A549 (cell line): ENCODE data around the gene NDUFC2. TPM values are rescaled to one million over a fixed set of nuclear protein-coding genes. Genes with fewer than 3 reads are reported as not detected.

Experiments used
- ATAC-seq, 2 experiments: fragments of 200-7000 bp in 1 of 2; fragments of >200 bp in 1 of 2; cut with Nextera tagmentation in 1 of 2; cut with Tn5 transposase in 1 of 2; 3 replicates each; pipeline versions ENCODE4 v1.8.0 to v1.9.1; 2018 to 2020; ENCODE audit warnings: mild to moderate bottlenecking in 1 of 2, moderate library complexity in 1 of 2
- CTCF ChIA-PET: fragments of 300-600 bp; sonication (Branson Sonifier 250); formaldehyde crosslinking; extraction: SDS; loops from one replicate; lab custom pipeline; 2021; ENCODE audit warnings: antibody characterized with exemption, inconsistent platforms; lab: Yijun Ruan, JAX
- POLR2A ChIA-PET: fragments of 350-600 bp; formaldehyde crosslinking; extraction: SDS; loops from one replicate; lab custom pipeline; 2021; ENCODE audit warnings: antibody characterized with exemption, inconsistent platforms; lab: Yijun Ruan, JAX
- DNase-seq, 2 experiments: peaks; one replicate each; pipeline versions ENCODE4 v3.0.0 to v3.0.0-alpha.2; 2011 to 2016; ENCODE audit warnings: low read depth in 1 of 2, low spot score in 1 of 2
- FAIRE-seq: peaks from 2 replicates; lab custom pipeline; 2011; peaks lifted over from hg19 to GRCh38; lab: Jason Lieb, UNC
- H3K27ac ChIP-seq, 2 experiments: fragments of >200 bp; sonication (Bioruptor Twin); formaldehyde crosslinking; 3 replicates each; pipeline ENCODE4 v1.5.1; 2016 to 2017
- H3K4me1 ChIP-seq: fragments of >200 bp; sonication (Bioruptor Twin); formaldehyde crosslinking; 3 replicates; pipeline ENCODE4 v1.6.1; 2016
- H3K4me2 ChIP-seq: fragments of >200 bp; sonication (Bioruptor Twin); formaldehyde crosslinking; 3 replicates; pipeline ENCODE4 v1.6.1; 2016
- H3K4me3 ChIP-seq: fragments of >200 bp; sonication (Bioruptor Twin); formaldehyde crosslinking; 3 replicates; pipeline ENCODE4 v1.5.1; 2016
- H3K9me3 ChIP-seq: fragments of >200 bp; sonication (Bioruptor Twin); formaldehyde crosslinking; 3 replicates; pipeline ENCODE4 v1.6.1; 2016
- CBX8 ChIP-seq: fragments of 200-600 bp; sonication (generic); IDR thresholded peaks from 2 replicates; pipeline ENCODE4 v1.6.1; 2016
- CHD2 ChIP-seq: fragments of 150-350 bp; IDR thresholded peaks from 2 replicates; pipeline ENCODE4 v1.6.1; 2014; ENCODE audit warnings: low read length; ENCODE audit not compliant: partially characterized antibody
- GATA3 ChIP-seq: IDR thresholded peaks from 2 replicates; pipeline ENCODE4 v1.6.1; 2012; ENCODE audit warnings: borderline replicate concordance
- HES2 ChIP-seq: fragments of >200 bp; sonication (Bioruptor Twin); formaldehyde crosslinking; IDR thresholded peaks from 2 replicates; pipeline ENCODE4 v1.6.1; 2016
- HOXB13 ChIP-seq: fragments of 250-450 bp; sonication (Bioruptor Pico); IDR thresholded peaks from 2 replicates; pipeline ENCODE4 v1.5.0; 2020; ENCODE audit warnings: low read depth, mild to moderate bottlenecking, moderate library complexity
- JUN ChIP-seq, 2 experiments: fragments of >200 bp; sonication (Bioruptor Twin); formaldehyde crosslinking; IDR thresholded peaks; 2 replicates in 1 of 2; 3 replicates in 1 of 2; pipeline ENCODE4 v1.6.1; 2016 to 2017
- POLR2A ChIP-seq: IDR thresholded peaks from 2 replicates; pipeline ENCODE4 v1.6.1; 2012; ENCODE audit warnings: mild to moderate bottlenecking, low read length
- RAD21 ChIP-seq, 2 experiments: fragments of >200 bp in 1 of 2; sonication (Bioruptor Twin) in 1 of 2; formaldehyde crosslinking in 1 of 2; IDR thresholded peaks in 1 of 2; conservative IDR thresholded peaks in 1 of 2; 2 replicates in 1 of 2; 3 replicates in 1 of 2; pipeline ENCODE4 v1.6.1; 2012 to 2018; ENCODE audit warnings: inconsistent platforms in 1 of 2
- TFCP2L1 ChIP-seq: fragments of 250-450 bp; sonication (Bioruptor Pico); IDR thresholded peaks from 2 replicates; pipeline ENCODE4 v1.5.0; 2021; ENCODE audit warnings: mild to moderate bottlenecking
- WGBS: methylation state at CpG from one replicate; pipeline ENCODE4 v1.1.6; 2017; ENCODE audit errors: missing lambda C conversion rate; 5-methylcytosine and 5-hydroxymethylcytosine counted together
- polyA plus RNA-seq, 4 experiments: library from polyadenylated mRNA; depleted of rRNA in 3 of 4; stranded (reverse); fragments of >200 nt; fragmentation: RNase III in 1 of 4; extraction: RNeasy Plus Mini Kit Qiagen cat#74134 plus additional on column Dnase treatment in 1 of 4; gene quantifications; 2 replicates in 3 of 4; 3 replicates in 1 of 4; pipeline ENCODE4 v1.2.3, GENCODE V29; 2011 to 2017
- TF ChIP-seq, protein P1 (sequence below): fragments of >200 bp; sonication (Bioruptor Twin); formaldehyde crosslinking; IDR thresholded peaks from 3 replicates; pipeline ENCODE4 v1.6.1; 2016
- TF ChIP-seq, protein P2 (sequence below): IDR thresholded peaks from 2 replicates; pipeline ENCODE4 v1.6.1; 2012; ENCODE audit warnings: low read depth, borderline replicate concordance
- TF ChIP-seq, protein P3 (sequence below): fragments of 150-350 bp; IDR thresholded peaks from 2 replicates; pipeline ENCODE4 v1.6.1; 2014; ENCODE audit warnings: low read depth, mild to moderate bottlenecking, low read length
- TF ChIP-seq, protein P4 (sequence below): fragments of 450-650 bp; IDR thresholded peaks from 2 replicates; pipeline ENCODE4 v1.6.1; 2014; ENCODE audit warnings: antibody characterized with exemption
- TF ChIP-seq, protein P5 (sequence below): fragments of 200-600 bp; sonication (generic); IDR thresholded peaks from 2 replicates; pipeline ENCODE4 v1.6.1; 2016; ENCODE audit warnings: antibody characterized with exemption, mild to moderate bottlenecking, moderate library complexity

NDUFC2 gene
- polyA plus RNA-seq, 2 of the 4 experiments (the other 2 are of a cell fraction), result 148 to 277 TPM

GRCh38 chr11:78049348-78049747 lies 30.3 kb downstream of the NDUFC2 start:
- H3K9me3 ChIP-seq, result no peaks in the 10 kb centered on the region
- no peak for FAIRE-seq
- no peak for DNase-seq
- peaks cover 17% of the 10 kb centered on the region for H3K4me1 ChIP-seq
- ChIA-PET POLR2A (no interaction called here), CTCF (interaction anchor here (0.6 kb wide), 1 partner anchor 1083 kb away, joined by 3 read pairs; no protein-coding TSS in a partner anchor)
- ATAC-seq, result no peak
- H3K4me3 ChIP-seq, result no peak overlapping the region
- WGBS, result 79% methylated on average over 8 of the region's 8 CpGs
- no peak overlapping the region for H3K27ac ChIP-seq
- H3K4me2 ChIP-seq, result no peak overlapping the region
- no peak for TF ChIP-seq HES2
- TF ChIP-seq, protein P1, sequence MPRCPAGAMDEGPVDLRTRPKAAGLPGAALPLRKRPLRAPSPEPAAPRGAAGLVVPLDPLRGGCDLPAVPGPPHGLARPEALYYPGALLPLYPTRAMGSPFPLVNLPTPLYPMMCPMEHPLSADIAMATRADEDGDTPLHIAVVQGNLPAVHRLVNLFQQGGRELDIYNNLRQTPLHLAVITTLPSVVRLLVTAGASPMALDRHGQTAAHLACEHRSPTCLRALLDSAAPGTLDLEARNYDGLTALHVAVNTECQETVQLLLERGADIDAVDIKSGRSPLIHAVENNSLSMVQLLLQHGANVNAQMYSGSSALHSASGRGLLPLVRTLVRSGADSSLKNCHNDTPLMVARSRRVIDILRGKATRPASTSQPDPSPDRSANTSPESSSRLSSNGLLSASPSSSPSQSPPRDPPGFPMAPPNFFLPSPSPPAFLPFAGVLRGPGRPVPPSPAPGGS, result no peak
- TF ChIP-seq POLR2A, result no peak

- Histone ChIP-seq H3K27ac (no peak overlapping the region), H3K4me1 (peaks cover 17% of the 10 kb centered on the region), H3K4me3 (no peak overlapping the region), H3K9me3 (no peaks in the 10 kb centered on the region), H3K4me2 (no peak overlapping the region)
- WGBS, result 81% methylated on average over 3 of the region's 3 CpGs
- DNase-seq (no peak), FAIRE-seq (no peak), ATAC-seq (no peak)
- POLR2A ChIA-PET, result no interaction called here
- TF ChIP-seq JUN (IDR thresholded peaks at IDR 0.05), result no peak
- TF ChIP-seq POLR2A, result no peak
- no peak for TF ChIP-seq GATA3
- TF ChIP-seq, protein P2, sequence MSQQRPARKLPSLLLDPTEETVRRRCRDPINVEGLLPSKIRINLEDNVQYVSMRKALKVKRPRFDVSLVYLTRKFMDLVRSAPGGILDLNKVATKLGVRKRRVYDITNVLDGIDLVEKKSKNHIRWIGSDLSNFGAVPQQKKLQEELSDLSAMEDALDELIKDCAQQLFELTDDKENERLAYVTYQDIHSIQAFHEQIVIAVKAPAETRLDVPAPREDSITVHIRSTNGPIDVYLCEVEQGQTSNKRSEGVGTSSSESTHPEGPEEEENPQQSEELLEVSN, result no peak
- no peak for TF ChIP-seq TFCP2L1 (CRISPR knock-in tag)
- no peak for TF ChIP-seq HOXB13 (CRISPR knock-in tag)
- TF ChIP-seq, protein P3, sequence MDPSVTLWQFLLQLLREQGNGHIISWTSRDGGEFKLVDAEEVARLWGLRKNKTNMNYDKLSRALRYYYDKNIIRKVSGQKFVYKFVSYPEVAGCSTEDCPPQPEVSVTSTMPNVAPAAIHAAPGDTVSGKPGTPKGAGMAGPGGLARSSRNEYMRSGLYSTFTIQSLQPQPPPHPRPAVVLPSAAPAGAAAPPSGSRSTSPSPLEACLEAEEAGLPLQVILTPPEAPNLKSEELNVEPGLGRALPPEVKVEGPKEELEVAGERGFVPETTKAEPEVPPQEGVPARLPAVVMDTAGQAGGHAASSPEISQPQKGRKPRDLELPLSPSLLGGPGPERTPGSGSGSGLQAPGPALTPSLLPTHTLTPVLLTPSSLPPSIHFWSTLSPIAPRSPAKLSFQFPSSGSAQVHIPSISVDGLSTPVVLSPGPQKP, result no peak
- TF ChIP-seq, protein P4, sequence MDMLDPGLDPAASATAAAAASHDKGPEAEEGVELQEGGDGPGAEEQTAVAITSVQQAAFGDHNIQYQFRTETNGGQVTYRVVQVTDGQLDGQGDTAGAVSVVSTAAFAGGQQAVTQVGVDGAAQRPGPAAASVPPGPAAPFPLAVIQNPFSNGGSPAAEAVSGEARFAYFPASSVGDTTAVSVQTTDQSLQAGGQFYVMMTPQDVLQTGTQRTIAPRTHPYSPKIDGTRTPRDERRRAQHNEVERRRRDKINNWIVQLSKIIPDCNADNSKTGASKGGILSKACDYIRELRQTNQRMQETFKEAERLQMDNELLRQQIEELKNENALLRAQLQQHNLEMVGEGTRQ, result no peak
- no peak for TF ChIP-seq CHD2
- no peak for TF ChIP-seq HES2
- no peak for TF ChIP-seq CBX8
- TF ChIP-seq, protein P5, sequence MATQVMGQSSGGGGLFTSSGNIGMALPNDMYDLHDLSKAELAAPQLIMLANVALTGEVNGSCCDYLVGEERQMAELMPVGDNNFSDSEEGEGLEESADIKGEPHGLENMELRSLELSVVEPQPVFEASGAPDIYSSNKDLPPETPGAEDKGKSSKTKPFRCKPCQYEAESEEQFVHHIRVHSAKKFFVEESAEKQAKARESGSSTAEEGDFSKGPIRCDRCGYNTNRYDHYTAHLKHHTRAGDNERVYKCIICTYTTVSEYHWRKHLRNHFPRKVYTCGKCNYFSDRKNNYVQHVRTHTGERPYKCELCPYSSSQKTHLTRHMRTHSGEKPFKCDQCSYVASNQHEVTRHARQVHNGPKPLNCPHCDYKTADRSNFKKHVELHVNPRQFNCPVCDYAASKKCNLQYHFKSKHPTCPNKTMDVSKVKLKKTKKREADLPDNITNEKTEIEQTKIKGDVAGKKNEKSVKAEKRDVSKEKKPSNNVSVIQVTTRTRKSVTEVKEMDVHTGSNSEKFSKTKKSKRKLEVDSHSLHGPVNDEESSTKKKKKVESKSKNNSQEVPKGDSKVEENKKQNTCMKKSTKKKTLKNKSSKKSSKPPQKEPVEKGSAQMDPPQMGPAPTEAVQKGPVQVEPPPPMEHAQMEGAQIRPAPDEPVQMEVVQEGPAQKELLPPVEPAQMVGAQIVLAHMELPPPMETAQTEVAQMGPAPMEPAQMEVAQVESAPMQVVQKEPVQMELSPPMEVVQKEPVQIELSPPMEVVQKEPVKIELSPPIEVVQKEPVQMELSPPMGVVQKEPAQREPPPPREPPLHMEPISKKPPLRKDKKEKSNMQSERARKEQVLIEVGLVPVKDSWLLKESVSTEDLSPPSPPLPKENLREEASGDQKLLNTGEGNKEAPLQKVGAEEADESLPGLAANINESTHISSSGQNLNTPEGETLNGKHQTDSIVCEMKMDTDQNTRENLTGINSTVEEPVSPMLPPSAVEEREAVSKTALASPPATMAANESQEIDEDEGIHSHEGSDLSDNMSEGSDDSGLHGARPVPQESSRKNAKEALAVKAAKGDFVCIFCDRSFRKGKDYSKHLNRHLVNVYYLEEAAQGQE, result no peak
- TF ChIP-seq RAD21 (conservative IDR thresholded peaks at IDR 0.05 in 1 of 2, IDR thresholded peaks at IDR 0.05 in 1 of 2), result no peak
- CTCF ChIA-PET, result interaction anchor here (3.9 to 4.5 kb wide), 3 partner anchors 12 to 17 kb away, joined by 19 to 59 read pairs (median 27); partner anchors contain the start of gene THRSP
Observed at GRCh38 chr11:78048561-78048960, 31.1 kb downstream of the NDUFC2 start.
